GM10266 (cell line): Measurements from ENCODE around the gene SPPL2B.

Source experiments
- DNase-seq: peaks from one replicate; pipeline ENCODE4 v3.0.0; 2012; ENCODE audit errors: extremely low spot score
- CTCF ChIP-seq: IDR thresholded peaks from 2 replicates; pipeline ENCODE4 v1.5.1; 2012; ENCODE audit warnings: mild to moderate bottlenecking, low read depth; ENCODE audit not compliant: control insufficient read depth, insufficient read depth; ENCODE audit errors: missing control alignments

Gene SPPL2B

GRCh38 chr19:2319551-2319950, 8.9 kb upstream of the SPPL2B start:
- no peak for TF ChIP-seq CTCF
- no peak for DNase-seq

- no peak for DNase-seq
- TF ChIP-seq CTCF = no peak
Measured at GRCh38 chr19:2320049-2320448, 8.4 kb upstream of the SPPL2B start.

- no peak for DNase-seq
- no peak for TF ChIP-seq CTCF
Measured at GRCh38 chr19:2320939-2321338, 7.5 kb upstream of the SPPL2B start.

GRCh38 chr19:2321565-2322283, 6.8 kb upstream of the SPPL2B start:
- DNase-seq = no peak
- no peak for TF ChIP-seq CTCF

- TF ChIP-seq CTCF = no peak
- no peak for DNase-seq
Measured at GRCh38 chr19:2323707-2324106, 4.8 kb upstream of the SPPL2B start.

GRCh38 chr19:2324220-2324948, 4.1 kb upstream of the SPPL2B start:
- no peak for TF ChIP-seq CTCF
- DNase-seq = no peak
